AG10803 (cell line): ENCODE measurements around the gene RBMS3.

Source experiments
- DNase-seq: peaks from one replicate; pipeline ENCODE4 v3.0.0; 2010; ENCODE audit warnings: low read depth
- H3K4me3 ChIP-seq: 2 replicates; pipeline ENCODE4 v1.5.1; 2011; ENCODE audit warnings: mild to moderate bottlenecking, low read length, control low read depth
- TF ChIP-seq, protein P1 (sequence below): conservative IDR thresholded peaks from 2 replicates; pipeline ENCODE4 v1.5.1; 2011; ENCODE audit warnings: mild to moderate bottlenecking, low read length, control low read depth, inconsistent platforms

The RBMS3 gene

DNA sequence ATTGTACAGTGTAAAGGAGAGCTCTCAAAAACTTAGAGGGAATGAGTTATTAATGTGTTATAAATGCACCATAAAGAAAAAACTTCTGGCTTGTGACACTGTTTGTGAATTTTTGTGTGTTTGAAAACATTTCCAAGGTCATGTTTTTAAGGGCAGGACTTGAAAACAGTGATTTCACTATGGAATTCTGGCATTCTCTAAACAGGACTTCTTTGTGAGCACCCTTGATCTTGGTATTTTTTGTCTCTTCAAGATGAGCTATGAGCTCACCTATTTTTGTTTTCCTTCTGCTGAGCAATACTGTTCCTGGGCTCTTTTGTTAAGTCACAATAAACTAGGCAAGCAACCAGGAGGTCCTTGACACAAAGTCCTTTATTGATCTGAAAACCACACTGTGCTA, 284.4 kb downstream of the RBMS3 start:
- peak; percentile 25 for DNase-seq
- TF ChIP-seq, protein P1, sequence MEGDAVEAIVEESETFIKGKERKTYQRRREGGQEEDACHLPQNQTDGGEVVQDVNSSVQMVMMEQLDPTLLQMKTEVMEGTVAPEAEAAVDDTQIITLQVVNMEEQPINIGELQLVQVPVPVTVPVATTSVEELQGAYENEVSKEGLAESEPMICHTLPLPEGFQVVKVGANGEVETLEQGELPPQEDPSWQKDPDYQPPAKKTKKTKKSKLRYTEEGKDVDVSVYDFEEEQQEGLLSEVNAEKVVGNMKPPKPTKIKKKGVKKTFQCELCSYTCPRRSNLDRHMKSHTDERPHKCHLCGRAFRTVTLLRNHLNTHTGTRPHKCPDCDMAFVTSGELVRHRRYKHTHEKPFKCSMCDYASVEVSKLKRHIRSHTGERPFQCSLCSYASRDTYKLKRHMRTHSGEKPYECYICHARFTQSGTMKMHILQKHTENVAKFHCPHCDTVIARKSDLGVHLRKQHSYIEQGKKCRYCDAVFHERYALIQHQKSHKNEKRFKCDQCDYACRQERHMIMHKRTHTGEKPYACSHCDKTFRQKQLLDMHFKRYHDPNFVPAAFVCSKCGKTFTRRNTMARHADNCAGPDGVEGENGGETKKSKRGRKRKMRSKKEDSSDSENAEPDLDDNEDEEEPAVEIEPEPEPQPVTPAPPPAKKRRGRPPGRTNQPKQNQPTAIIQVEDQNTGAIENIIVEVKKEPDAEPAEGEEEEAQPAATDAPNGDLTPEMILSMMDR = no peak
- H3K4me3 ChIP-seq = no peak overlapping the region

GRCh38 chr3:29567501-29567900, 286.6 kb downstream of the RBMS3 start:
- H3K4me3 ChIP-seq = no peak overlapping the region
- DNase-seq = no peak
- TF ChIP-seq, protein P1 = no peak

DNA sequence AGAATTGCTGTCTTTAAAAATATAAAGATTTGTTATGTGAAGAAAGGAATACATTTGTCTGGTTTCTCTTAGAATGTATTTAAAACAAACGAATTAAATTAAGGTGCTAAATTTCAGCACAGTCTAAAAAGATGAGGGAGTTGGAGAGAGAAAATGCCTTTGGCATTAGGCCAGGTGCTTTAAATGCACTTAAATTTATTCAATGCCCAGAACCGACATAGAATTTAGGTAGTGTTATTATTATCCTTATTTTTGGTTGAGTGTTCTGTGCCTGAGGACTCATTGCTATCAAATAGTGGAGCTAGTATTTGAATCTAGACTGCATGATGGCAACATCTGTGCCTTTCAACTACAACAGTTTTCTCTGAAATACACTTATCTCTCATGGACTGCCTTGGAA, 287.5 kb downstream of the RBMS3 start:
- TF ChIP-seq, protein P1 = no peak
- DNase-seq = no peak
- H3K4me3 ChIP-seq = no peak overlapping the region

DNA sequence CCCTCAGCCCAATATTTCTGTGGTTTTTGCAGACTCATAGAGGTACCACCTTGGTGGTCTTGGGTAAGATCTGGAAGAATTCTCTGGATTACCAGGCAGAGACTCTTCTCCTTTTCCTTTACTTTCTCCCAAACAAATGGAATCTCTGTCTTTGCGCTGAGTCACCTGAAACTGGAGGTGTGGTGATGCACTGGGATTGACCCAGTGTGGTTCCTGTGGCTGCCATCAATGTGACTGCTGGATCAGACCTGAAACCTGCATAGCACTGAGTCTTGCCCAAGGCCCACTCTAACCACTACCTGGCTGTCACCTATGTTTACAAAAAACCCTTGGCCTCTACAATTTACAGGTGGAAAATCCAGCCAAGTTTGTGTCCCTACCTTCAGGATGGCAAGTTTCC, 295.3 kb downstream of the RBMS3 start:
- TF ChIP-seq, protein P1 = no peak
- no peak for DNase-seq

DNA sequence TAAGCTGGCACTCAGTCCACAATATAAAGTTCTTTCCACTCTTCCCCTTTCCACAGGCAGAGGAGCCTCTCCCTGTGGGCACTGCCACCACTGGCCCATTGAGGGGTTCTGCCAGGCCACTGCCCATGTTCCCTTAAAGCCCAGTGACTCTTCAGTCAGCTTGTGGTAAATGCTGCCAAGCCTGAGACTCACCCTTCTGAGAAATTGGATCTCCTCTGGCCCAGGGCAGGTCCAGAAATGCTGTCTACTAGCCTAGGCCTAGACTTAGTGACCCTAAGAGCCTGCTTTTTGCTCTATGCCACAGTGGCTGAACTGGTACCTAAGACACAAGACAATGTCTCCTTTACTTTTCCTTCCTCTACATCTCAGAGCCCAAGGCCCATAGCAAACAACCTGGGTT, 295.8 kb downstream of the RBMS3 start:
- TF ChIP-seq, protein P1 = no peak
- DNase-seq = no peak
- H3K4me3 ChIP-seq = no peak overlapping the region

More for the DNA sequence above, 295.3 kb downstream of the RBMS3 start:
- H3K4me3 ChIP-seq = no peak overlapping the region

GRCh38 chr3:29577250-29577649, 296.4 kb downstream of the RBMS3 start:
- DNase-seq = no peak
- TF ChIP-seq, protein P1 = no peak

GRCh38 chr3:29581311-29581710, 300.4 kb downstream of the RBMS3 start:
- TF ChIP-seq, protein P1 = no peak
- H3K4me3 ChIP-seq = no peak overlapping the region
- DNase-seq = peak; percentile 44

More at GRCh38 chr3:29577250-29577649, 296.4 kb downstream of the RBMS3 start:
- no peak overlapping the region for H3K4me3 ChIP-seq
